ENCODE data around the gene LRBA. TPM values are rescaled to one million over a fixed set of nuclear protein-coding genes. Genes with fewer than 3 reads are reported as not detected.
A peak's percentile ranks its signal among the peaks of the same experiment; 100 is the strongest.

The LRBA gene
- polyA plus RNA-seq, 1 of the 3 experiments (the other 2 are of a cell fraction): 11.4 TPM

- Histone ChIP-seq H3K9me3 (no peaks in the 10 kb centered on the region), H3K27me3 (ENCODE audit: insufficient read depth) (no peaks in the 10 kb centered on the region), H2AFZ (ENCODE audit: low read depth) (peak overlapping the region; percentile 31; the same call in 1 of the 2 replicates), H4K20me1 (ENCODE audit: insufficient read depth) (no peaks in the 10 kb centered on the region), H3K36me3 (replicated peaks in 1 of 2; ENCODE audit: control insufficient read depth in 1 of 2, insufficient read depth in 2 of 2, low read length in 1 of 2) (peaks cover 0 to 1% of the 10 kb centered on the region in 2 experiments), H3K4me3 (ENCODE audit: low read depth in 2 of 2, low read length in 1 of 2) (peak overlapping the region in 1 of 2 experiments; percentile 27; a peak in 2 of 4 replicates), H3K9me2 (no peaks in the 10 kb centered on the region), H3K79me2 (ENCODE audit: insufficient read depth) (no peaks in the 10 kb centered on the region), H3K4me1 (ENCODE audit: control insufficient read depth in 1 of 2, insufficient read depth in 2 of 2, low read depth in 1 of 2, low read length in 1 of 2) (peaks cover 14 to 22% of the 10 kb centered on the region in 2 experiments; a peak in 2 of 4 replicates), H3K4me2 (peak overlapping the region; percentile 69), H3K27ac (ENCODE audit: low read depth in 2 of 2, low read length in 1 of 2) (peak overlapping the region; percentile 45 to 83), H3K9ac (peak overlapping the region; percentile 45; the same call in 1 of the 2 replicates), H3F3A (replicated peaks; ENCODE audit: insufficient read depth) (peaks cover 27% of the 10 kb centered on the region)
- CTCF ChIA-PET: interaction anchor here (0.9 to 2.6 kb wide), 6 partner anchors 18 to 635 kb away, joined by 3 to 14 read pairs (median 4); no protein-coding TSS in a partner anchor
- 56% methylated on average over 9 of the region's 9 CpGs for WGBS (ENCODE audit: low lambda C conversion rate)
- DNase-seq: no peak
- TF ChIP-seq POLR2AphosphoS5 (IDR thresholded peaks at IDR 0.05; ENCODE audit: low read depth, low read length) (peak; percentile 35; the same call in 1 of the 2 replicates), TCF12 (IDR thresholded peaks at IDR 0.05) (0 out of 2 replicates have a peak, but pooled peaks have one; percentile 24), RFX5 (IDR thresholded peaks at IDR 0.05; ENCODE audit: low read length) (peak; percentile 88), IRF3 (IDR thresholded peaks at IDR 0.05; ENCODE audit: low read depth, low read length) (no peak), EZH2phosphoT487 (IDR thresholded peaks at IDR 0.05; ENCODE audit: borderline replicate concordance, low read depth) (no peak), CTCF (IDR thresholded peaks at IDR 0.05) (no peak), FOSL2 (IDR thresholded peaks at IDR 0.05; ENCODE audit: borderline replicate concordance, low read depth) (peak; percentile 46; the same call in 1 of the 2 replicates), CHD2 (IDR thresholded peaks at IDR 0.05; ENCODE audit: low read length, partially characterized antibody) (no peak), MEF2A (IDR thresholded peaks at IDR 0.05; ENCODE audit: borderline replicate concordance, low read depth) (no peak), PBX3 (IDR thresholded peaks at IDR 0.05) (no peak), ZBTB33 (IDR thresholded peaks at IDR 0.05; ENCODE audit: borderline replicate concordance, low read depth) (no peak), TAF1 (IDR thresholded peaks at IDR 0.05; ENCODE audit: borderline replicate concordance, low read depth, low read length) (no peak), TEAD4 (IDR thresholded peaks at IDR 0.05; ENCODE audit: borderline replicate concordance, insufficient read depth) (no peak)
- POLR2A ChIA-PET: no interaction called here
Measured at GRCh38 chr4:150280081-150280895, 734.8 kb downstream of the LRBA start.

Data from SK-N-SH (cell line).